Activated T-cell treated with anti-CD3 and anti-CD28 coated beads, Interleukin-2, amount 50 U/mL, for 24 hours (primary cell): ENCODE data around the gene CCDC190.
A peak's percentile ranks its signal among the peaks of the same experiment; 100 is the strongest.

Experiments used
- DNase-seq: peaks from one replicate; pipeline ENCODE4 v3.0.0-alpha.2; 2020
- H3K27ac Mint-ChIP-seq: 2 replicates; pipeline ENCODE4 v1.8.0; 2020; ENCODE audit warnings: mild to moderate bottlenecking, mixed read lengths
- H3K27me3 Mint-ChIP-seq: 2 replicates; pipeline ENCODE4 v1.8.0; 2020; ENCODE audit warnings: mixed read lengths
- H3K36me3 Mint-ChIP-seq: 2 replicates; pipeline ENCODE4 v1.8.0; 2020; ENCODE audit warnings: low read depth, mixed read lengths
- H3K4me1 Mint-ChIP-seq: 2 replicates; pipeline ENCODE4 v1.8.0; 2020; ENCODE audit warnings: low read depth, mixed read lengths
- H3K4me3 Mint-ChIP-seq: 2 replicates; pipeline ENCODE4 v1.8.0; 2020; ENCODE audit warnings: mild to moderate bottlenecking, moderate library complexity, mixed read lengths
- H3K9me3 Mint-ChIP-seq: 2 replicates; pipeline ENCODE4 v1.8.0; 2020; ENCODE audit warnings: mixed read lengths

CCDC190 gene

DNA sequence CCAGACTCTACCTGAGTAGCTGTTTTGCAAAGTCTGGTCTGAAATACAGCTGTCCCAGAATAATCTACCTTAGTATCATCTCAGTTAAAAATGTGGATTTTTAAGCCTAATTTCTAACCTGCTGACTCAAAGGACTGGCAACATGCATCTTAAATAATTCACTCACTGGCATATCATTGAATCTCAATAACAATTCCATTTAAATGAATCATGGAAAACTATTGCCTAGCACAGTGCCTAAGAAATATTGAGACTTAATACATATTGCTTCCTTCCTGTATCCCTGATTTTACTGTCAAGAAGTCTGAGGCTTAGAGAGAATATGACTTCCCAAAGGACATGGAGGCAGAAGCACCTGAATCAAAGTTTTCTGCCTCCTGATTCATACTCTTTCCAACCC lies 3.1 kb downstream of the CCDC190 start:
- Mint-ChIP-seq H3K27ac (no peak overlapping the region), H3K4me3 (no peak overlapping the region), H3K27me3 (peaks cover 14% of the 10 kb centered on the region), H3K36me3 (no peaks in the 10 kb centered on the region), H3K9me3 (no peaks in the 10 kb centered on the region), H3K4me1 (no peaks in the 10 kb centered on the region)
- DNase-seq, result no peak

GRCh38 chr1:162856260-162856659 lies 4.7 kb downstream of the CCDC190 start:
- Mint-ChIP-seq H3K9me3 (no peaks in the 10 kb centered on the region), H3K27me3 (peaks cover 5% of the 10 kb centered on the region), H3K4me3 (no peak overlapping the region), H3K4me1 (no peaks in the 10 kb centered on the region), H3K27ac (no peak overlapping the region), H3K36me3 (no peaks in the 10 kb centered on the region)
- DNase-seq, result no peak

DNA sequence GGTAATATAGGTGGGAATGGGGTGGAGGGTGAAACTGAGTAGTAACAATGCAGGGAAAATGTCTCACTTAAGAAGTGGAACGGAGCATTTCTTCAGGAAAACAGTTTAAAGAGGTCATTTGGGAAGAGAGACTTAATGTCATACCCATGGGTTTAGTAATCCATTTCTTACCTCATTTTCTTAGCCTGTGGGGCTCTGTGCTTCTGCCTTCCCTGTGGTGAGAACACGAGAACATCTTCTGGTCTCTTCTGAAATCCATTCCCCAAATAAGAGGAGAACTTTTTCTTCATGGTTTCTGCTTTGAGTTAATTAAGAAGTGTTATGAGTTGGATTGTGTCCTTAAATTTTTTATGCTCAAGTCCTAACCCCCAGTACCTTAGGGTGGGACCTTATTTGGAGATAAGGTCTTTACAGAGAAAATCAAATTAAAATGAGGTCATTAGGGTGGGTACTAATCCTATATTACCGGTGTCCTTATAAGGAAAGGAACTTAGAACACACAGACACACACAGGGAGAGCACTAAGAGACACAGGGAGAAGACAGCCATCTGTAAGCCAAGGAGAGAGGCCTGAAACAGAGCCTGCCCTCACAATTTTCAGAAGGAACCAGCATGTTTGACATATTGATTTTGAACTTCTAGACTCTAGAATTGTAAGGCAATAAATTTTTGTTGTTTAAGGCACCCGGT lies 5.4 kb downstream of the CCDC190 start:
- Mint-ChIP-seq H3K9me3 (no peaks in the 10 kb centered on the region), H3K4me3 (no peak overlapping the region), H3K27ac (no peak overlapping the region), H3K27me3 (peaks cover 7% of the 10 kb centered on the region), H3K4me1 (no peaks in the 10 kb centered on the region), H3K36me3 (no peaks in the 10 kb centered on the region)
- no peak for DNase-seq

DNA sequence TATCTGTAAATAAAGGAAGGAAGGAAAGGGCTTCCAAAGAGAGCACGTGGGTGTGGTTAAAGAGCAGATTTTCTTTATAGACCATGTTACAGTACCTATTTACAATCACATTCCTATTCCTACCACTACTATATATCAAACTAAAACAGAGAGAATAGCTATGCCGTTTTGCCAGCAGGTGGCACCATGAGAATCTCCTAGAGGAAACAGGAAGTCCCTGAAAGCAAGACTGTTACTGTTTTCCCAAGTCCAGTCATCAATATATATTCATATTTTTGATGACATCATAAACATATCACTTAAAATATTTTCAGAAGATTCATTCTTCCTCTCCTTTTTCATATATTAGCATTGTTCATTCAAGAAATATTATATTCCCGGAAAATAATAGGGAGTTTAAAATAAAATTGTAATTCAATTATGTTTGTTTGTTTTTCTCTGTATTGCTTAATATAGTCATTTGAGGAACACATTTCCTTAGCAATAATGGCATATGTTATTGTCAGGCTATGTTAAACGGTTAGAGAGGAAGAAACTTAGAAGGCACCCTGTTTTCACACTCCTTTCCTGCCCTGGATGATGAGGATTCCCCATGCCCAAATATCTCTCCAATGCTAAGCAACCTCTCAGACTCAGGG lies 6.6 kb downstream of the CCDC190 start:
- Mint-ChIP-seq H3K36me3 (no peaks in the 10 kb centered on the region), H3K27me3 (peaks cover 8% of the 10 kb centered on the region)
- DNase-seq, result peak; percentile 42

DNA sequence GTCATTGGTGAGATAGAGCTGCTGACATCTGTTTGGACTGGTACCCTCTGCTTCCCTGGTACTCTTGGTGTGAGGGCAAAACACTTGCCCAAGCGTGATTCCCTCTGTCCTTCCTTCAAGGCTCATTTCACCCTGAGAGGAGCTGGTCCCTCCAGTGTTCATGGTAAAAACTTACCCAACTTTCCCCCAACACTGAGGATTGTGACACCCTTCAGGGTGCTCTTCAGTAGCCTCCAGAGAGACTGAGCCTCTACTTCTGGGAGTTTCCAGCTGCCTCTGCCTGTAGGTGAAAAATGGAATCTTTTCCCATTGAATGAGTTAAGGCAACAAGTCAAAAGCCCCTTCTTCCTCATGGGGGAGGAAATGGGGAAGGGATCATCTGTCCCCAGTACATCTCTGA lies 9.6 kb downstream of the CCDC190 start:
- Mint-ChIP-seq H3K4me3 (no peak overlapping the region), H3K9me3 (no peaks in the 10 kb centered on the region), H3K4me1 (no peaks in the 10 kb centered on the region), H3K27me3 (peaks cover 13% of the 10 kb centered on the region), H3K36me3 (no peaks in the 10 kb centered on the region), H3K27ac (no peak overlapping the region)
- DNase-seq, result no peak

More for the DNA sequence above, 6.6 kb downstream of the CCDC190 start:
- Mint-ChIP-seq H3K4me1 (no peaks in the 10 kb centered on the region), H3K9me3 (no peaks in the 10 kb centered on the region), H3K4me3 (no peak overlapping the region), H3K27ac (no peak overlapping the region)

DNA sequence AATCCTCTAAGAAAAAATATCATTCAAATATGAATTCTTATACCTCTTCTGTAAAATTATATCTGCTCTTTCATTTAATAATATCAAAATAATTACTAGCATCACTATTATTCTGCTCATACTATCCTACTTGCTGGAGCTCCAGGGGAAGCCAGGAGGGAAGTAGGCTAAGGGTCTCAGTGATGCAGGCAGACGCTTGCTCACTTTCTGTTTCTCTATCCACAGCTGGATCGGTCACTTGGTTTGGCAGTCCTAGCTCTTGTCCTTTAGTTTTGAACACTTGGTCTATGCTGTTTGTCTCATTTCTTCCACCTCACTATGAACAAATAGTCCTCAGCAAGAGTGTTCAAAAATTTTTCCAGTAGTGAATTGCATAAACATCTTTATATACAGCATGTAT lies 11.3 kb downstream of the CCDC190 start:
- Mint-ChIP-seq H3K4me3 (no peak overlapping the region), H3K36me3 (no peaks in the 10 kb centered on the region), H3K4me1 (no peaks in the 10 kb centered on the region), H3K9me3 (no peaks in the 10 kb centered on the region), H3K27me3 (peaks cover 13% of the 10 kb centered on the region), H3K27ac (no peak overlapping the region)
- no peak for DNase-seq

DNA sequence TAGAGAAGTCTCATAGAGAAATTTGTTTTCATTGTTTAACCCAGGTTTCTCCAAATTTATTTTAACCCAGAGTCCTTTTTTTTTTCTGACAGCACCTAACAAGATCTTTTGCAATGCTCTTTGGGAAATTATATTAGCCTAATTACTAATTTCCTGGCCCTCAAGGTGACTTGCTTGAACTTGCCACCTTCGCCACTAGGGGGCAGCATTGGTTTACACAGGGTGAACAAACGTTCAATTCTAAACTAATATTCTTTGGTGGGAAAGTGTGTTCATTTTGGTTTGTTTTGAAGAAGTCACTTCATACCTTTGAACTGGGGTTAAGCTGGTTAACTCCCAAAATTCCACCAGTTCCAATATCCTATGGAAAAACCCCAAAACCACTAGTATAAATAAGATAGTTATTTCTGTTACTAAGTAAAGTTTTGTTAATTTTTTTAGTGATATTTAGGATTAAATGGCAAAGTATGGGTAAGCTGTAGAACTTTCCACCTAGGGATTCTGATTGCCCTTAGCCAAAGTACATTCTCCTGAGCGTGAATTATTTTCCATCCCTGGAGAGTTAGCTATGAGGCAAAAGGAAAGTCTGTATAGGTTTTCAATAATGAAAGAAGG lies 13.0 kb downstream of the CCDC190 start:
- no peak overlapping the region for H3K27ac Mint-ChIP-seq
- peak; percentile 82 for DNase-seq
- peaks cover 13% of the 10 kb centered on the region for H3K27me3 Mint-ChIP-seq
- no peaks in the 10 kb centered on the region for H3K4me1 Mint-ChIP-seq
- no peak overlapping the region for H3K4me3 Mint-ChIP-seq
- no peaks in the 10 kb centered on the region for H3K9me3 Mint-ChIP-seq
- H3K36me3 Mint-ChIP-seq, result no peaks in the 10 kb centered on the region

GRCh38 chr1:162846256-162847212 lies 14.4 kb downstream of the CCDC190 start:
- no peak for DNase-seq

GRCh38 chr1:162844153-162844552 lies 16.8 kb downstream of the CCDC190 start:
- no peak for DNase-seq
- Mint-ChIP-seq H3K4me3 (no peak overlapping the region), H3K4me1 (no peaks in the 10 kb centered on the region), H3K27ac (no peak overlapping the region), H3K9me3 (peaks cover 5% of the 10 kb centered on the region), H3K36me3 (no peaks in the 10 kb centered on the region), H3K27me3 (peaks cover 13% of the 10 kb centered on the region)

More at GRCh38 chr1:162846256-162847212, 14.4 kb downstream of the CCDC190 start:
- Mint-ChIP-seq H3K4me3 (no peak overlapping the region), H3K9me3 (no peaks in the 10 kb centered on the region), H3K4me1 (no peaks in the 10 kb centered on the region), H3K27ac (no peak overlapping the region), H3K27me3 (peaks cover 16% of the 10 kb centered on the region), H3K36me3 (no peaks in the 10 kb centered on the region)

DNA sequence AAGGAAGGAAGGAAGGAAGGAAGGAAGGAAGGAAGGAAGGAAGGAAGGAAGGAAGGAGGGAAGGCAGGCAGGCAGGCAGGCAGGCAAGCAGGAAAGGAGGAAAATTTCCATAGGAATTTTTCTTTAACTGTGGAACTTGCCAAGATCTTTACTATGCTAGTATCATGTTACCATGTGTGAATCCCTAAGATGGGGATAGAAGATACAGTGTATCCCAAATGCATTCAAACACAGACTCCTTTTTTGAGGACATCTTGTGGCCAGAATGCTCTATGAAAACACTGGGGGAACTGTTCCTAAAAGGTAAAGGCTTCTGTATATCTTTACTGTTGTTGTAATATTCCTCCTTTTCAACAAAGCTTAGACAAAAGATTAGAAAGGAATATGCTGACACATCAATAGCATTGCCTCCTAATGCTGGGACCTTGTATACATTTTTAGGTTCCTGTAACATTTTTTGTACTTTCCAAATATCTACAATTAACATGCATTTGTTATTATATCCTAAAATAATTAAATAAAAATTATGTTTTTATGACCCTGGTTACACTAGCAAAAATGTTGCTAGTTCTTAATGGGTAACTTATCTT lies 20.6 kb downstream of the CCDC190 start:
- Mint-ChIP-seq H3K27ac (no peak overlapping the region), H3K27me3 (peaks cover 25% of the 10 kb centered on the region), H3K36me3 (peaks cover 4% of the 10 kb centered on the region), H3K4me1 (peaks cover 9% of the 10 kb centered on the region), H3K4me3 (no peak overlapping the region), H3K9me3 (peaks cover 20% of the 10 kb centered on the region)
- DNase-seq, result no peak

GRCh38 chr1:162838863-162839262 lies 22.1 kb downstream of the CCDC190 start:
- Mint-ChIP-seq H3K36me3 (peaks cover 4% of the 10 kb centered on the region), H3K27ac (no peak overlapping the region), H3K4me3 (no peak overlapping the region), H3K4me1 (peaks cover 19% of the 10 kb centered on the region), H3K27me3 (peaks cover 28% of the 10 kb centered on the region), H3K9me3 (peaks cover 22% of the 10 kb centered on the region)
- no peak for DNase-seq

DNA sequence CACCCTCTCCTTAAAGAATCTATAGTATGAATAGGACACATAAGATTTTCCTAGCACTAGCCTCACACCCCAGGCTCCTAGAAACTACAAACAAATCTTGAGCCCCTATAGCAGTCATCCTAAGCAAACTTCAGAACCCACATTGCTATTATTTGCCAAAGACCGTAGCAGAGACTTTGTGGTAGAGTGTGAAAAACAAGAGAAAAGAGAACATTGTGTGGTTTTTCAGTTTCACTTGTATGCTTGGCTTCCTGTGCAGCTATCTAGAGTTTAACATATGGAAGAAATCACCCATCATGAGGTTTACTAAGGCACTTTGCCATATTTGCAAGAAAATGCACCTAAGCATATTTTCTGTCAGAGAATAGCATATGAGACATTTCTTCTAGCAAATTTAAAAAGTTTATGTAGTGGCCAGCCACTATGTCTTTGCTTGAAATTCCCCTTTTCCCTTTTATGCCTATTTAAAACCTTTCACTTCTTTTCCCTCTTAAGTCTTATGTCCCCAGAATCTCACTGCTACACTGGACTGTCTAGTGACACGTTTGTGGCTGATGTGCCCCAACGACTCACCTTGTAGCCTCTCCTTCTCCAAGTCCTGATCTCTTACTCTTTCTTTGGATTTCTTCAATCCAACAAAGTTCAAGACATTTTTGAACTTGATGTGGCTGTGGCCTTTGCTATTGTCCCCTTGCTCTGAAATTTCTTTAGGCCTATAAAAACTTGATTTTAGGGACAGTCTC lies 25.6 kb downstream of the CCDC190 start:
- H3K27ac Mint-ChIP-seq, result peak overlapping the region; percentile 73
- H3K9me3 Mint-ChIP-seq, result peaks cover 22% of the 10 kb centered on the region
- H3K27me3 Mint-ChIP-seq, result peaks cover 26% of the 10 kb centered on the region
- peaks cover 4% of the 10 kb centered on the region for H3K36me3 Mint-ChIP-seq
- H3K4me3 Mint-ChIP-seq, result no peak overlapping the region
- DNase-seq, result no peak
- peaks cover 19% of the 10 kb centered on the region for H3K4me1 Mint-ChIP-seq

DNA sequence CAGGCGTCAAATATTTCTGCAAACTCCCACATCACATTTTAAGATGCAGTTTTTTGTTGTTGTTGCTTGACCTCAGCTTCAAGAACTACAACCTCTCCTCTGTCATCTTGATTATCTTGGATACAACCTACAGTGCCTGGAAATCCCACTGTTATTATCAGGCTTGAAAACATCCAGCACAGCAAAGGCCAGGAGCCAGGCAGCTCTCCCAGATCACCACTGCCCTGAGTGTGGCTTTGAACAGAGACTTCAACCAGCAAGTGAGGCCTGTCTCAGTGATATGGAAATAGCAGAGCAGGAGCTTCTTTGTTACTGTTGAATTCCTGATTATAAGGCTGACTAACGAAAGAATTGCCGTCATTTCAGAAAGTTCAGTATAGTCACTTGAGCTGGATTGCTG lies 28.5 kb downstream of the CCDC190 start:
- Mint-ChIP-seq H3K4me3 (no peak overlapping the region), H3K27ac (no peak overlapping the region), H3K27me3 (peaks cover 24% of the 10 kb centered on the region), H3K4me1 (peaks cover 19% of the 10 kb centered on the region), H3K36me3 (no peaks in the 10 kb centered on the region), H3K9me3 (peaks cover 6% of the 10 kb centered on the region)
- no peak for DNase-seq
